Fibroblast of the conjunctiva (primary cell): ENCODE measurements around the gene UBE2E2.

Source experiments
- DNase-seq: peaks from one replicate; pipeline ENCODE4 v3.0.0-alpha.2; 2010; ENCODE audit warnings: low read depth

The UBE2E2 gene

DNA sequence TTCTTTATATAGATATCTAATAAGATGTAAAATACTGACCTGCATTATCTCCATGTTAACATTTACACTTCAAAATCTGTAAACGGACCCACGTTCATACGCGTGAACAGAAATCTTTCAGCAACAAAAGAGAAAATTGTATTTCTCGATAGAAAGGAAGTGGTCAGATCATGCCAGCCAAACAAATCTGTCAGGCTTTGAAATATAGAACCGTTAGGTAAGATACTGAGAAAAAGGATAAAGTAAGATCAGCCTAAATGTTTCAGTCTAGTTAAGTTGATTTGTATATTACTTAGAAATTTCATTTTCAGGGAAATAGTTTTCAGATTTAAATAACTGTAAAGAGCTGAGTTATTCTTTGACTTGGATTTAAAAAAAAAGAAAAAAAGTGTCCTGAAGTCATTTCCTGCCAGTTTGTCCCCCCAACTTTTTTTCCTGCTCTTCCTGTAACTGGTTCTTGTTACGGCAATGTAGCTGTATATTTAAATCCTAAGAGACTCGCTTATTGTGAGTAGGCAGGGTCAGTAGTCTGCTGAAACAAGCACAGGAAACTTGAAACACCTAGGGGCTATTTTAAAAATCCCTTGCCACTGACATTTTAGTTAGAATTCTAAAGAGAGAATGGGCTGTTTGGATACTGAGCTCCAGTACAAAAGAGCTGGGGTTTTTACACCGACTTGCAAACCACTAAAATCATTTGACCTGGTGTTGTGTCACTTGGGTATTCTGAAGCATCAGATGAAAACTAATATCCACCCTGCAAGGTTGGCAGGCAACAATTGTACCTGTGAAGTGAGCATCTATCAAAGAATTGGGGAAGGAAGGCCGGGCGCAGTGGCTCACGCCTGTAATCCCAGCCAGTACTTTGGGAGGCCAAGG lies 237.5 kb downstream of the UBE2E2 start:
- no peak for DNase-seq

DNA sequence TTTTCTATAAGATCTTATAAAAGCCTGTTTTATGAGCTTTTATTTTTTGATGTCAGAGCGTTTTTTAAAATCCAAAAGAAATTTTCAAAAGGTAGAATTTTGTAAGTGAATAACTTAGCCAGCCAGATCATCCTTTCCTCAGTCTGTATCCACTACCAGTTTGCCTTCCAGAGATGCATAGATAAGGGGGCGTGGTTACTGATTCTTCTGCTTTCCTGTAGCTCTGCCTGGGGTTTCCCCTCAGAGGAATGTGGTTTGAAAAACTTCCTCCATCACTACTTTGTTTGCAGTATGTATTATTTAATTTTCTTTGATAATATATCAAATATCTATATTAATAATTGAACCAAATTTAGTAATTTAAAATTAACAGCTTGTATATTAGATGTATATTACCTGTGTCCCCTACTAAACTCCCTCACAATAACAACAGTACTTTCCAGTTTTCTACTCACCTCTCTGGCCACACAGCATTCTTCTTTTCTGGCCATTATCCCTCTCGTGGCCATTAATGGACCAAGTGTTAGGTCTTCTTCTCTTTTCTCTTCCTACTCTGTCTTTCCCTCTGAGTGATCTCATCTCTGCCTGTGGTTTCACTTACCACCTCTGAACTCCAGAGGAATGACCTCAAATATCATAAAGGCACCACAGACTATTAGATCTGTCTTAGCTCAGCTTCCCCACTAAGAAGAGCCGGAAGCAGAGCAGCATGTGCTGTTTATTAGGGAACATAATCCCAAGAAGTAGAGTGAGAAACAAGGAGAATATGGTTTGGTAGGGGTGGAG lies 239.7 kb downstream of the UBE2E2 start:
- no peak for DNase-seq

DNA sequence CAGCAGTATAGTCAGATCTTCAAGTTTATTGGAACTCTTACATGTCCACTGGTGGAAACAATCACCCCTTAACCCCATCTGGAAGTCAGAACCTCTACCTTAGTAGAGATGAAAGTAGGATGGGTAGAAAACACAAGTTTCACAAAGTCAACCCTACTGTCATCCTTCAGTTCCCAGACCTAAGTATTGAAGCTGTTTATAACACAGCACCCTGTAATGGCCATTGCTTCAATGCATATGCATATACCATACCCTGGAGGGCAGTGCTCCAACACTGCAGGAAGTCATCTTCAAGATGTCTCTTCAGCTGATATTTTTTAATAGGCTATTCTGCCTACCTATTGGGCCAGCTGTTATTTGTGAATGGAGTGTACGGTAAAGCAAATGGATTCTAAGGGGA lies 241.3 kb downstream of the UBE2E2 start:
- DNase-seq = no peak

DNA sequence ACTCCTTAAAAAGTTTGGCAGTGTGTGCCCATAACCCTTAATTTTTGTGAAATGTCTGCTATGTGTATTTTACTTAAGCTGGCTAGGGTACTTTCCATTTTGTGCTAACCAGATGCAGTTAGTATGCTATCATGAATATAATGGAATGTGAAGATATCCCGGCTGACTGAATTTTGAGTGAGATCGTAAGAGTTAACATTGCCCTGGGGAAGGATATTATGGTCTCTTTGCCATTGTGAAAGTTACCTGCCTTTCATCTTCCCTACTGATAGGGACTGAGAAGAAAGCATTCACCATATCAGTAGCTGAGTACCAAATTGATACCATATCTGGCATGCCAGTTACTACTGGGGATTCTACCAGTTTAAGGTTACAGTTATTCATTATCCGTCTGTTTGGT lies 243.2 kb downstream of the UBE2E2 start:
- DNase-seq = no peak

DNA sequence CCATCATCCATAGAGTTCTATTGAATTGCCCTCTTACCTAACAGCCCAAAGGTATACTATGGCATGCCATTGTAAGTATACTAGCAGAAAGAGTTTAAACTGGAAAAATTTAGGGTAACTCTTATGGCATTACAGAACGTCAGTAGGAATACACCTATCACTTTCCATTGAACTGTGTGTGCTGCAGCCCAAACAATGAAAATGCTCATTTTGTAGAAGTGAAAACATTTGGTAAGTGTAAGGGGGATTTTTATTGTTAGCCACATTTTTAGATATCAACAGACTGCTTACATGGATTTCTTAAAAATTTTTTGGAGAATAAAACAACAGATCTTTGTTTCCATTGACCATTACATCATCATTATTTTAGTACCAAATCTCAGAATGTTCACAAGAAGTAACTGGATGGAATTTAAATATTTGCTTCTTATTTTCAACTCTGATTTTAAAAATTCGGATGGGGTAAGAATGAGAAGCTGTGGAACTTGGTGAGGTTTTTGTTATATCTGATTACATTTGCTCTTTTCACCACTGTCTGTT lies 245.9 kb downstream of the UBE2E2 start:
- no peak for DNase-seq

DNA sequence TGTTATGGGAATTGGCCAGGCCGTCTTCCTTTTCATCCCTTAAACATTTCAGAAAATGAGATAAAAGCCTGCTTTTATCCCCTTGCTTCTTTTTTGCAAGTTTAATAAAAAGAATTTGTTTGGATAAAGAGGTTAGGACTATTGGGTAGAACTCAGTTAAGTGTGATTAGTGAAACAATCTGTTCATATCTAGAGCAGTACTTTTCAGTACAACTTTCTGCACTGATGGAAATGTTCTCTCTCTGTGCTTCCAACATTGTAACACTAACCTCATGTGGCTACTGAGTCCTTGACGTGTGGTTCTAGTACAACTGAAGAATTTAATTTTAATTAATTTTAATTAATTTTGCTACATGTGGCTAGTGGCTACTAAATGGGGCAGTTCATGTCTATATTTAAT lies 246.9 kb downstream of the UBE2E2 start:
- DNase-seq = no peak

DNA sequence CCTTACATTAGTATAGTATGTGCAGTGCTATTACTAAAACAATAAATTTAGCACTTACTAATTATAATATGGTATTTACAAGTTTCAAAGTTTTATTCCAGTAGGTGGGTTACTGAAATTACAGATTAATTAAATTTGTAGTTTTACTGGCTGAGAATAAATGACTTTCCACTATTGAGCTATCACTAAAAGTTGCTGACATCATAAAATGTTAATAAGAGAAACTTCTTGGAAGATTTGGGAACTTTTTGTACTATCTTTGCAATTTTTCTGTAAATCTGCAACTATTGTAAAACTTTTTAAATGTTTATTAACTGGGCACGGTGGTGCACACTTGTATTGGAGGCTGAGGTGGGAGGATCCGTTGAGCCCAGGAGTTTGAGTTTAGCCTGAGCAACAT lies 247.7 kb downstream of the UBE2E2 start:
- DNase-seq = no peak

DNA sequence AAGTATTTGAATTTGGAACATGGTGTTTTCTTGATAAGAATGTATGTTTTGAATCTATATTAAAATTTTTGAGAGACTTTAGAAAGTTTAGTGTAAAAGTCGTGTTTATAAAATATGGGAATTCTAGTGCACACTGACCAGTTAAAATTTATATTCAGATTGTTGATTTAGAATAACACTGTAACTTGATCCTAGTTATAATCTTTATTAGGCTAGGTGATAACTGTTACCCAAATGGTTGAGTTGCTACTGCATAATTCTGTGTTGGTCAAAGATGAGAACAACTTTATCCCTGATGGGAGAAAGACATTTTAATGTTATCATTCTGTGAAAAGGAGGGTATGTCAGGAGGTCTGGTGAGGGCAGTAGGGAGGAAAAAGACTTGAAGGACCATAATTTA lies 249.3 kb downstream of the UBE2E2 start:
- DNase-seq = no peak

DNA sequence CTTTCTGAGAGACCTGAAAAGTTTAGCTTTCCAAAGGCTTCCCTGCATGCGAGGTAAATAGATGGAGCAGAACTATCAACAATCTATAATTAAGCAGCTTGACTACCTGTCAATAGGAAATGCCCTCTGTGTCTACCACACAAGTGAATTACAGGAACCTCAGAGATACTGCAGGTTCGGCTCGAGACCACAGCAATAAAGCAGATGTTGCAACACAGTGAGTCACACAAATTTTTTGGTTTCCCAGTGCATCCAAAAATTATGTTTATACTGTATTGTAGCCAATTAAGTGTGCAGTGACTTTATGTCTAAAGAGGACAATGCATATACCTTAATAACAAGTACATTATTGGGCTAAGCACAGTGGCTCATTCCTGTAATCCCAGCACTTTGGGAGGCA lies 252.0 kb downstream of the UBE2E2 start:
- peak; percentile 68 for DNase-seq

DNA sequence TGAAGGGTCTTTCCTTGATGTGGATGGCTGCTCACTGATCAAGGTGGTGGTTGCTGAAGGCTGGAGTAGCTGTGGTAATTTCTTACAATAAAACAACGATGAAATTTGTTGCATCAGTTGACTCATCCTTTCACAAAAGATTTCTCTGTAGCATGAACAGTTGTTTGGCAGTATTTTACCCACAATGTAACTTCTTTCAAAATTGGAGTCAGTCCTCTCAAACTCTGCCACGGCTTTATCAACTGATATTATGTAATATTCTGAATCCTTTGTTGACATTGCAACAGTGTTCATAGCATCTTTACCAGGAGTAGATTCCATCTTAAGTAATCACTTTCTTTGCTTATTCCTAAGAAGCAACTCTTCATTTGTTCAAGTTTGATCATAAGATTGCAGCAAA lies 252.6 kb downstream of the UBE2E2 start:
- DNase-seq = peak; percentile 67

DNA sequence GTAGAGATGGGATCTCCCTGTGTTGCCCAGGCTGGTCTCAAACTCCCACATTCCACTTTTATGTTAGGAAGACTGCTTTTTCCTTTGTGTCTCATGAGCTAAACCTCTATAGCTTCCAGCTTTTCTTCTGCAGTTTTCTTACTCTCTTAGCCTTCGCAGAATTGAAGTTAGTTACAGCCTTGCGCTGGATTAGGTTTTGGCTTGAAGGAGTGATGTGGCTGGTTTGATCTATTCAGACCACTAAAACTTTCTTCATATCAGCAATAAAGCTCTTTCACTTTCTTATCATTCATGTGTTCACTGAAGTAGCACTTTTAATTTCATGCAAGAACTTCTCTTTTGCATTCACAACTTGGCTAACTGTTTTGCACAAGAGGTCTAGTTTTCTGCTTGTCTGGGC lies 254.6 kb downstream of the UBE2E2 start:
- no peak for DNase-seq

DNA sequence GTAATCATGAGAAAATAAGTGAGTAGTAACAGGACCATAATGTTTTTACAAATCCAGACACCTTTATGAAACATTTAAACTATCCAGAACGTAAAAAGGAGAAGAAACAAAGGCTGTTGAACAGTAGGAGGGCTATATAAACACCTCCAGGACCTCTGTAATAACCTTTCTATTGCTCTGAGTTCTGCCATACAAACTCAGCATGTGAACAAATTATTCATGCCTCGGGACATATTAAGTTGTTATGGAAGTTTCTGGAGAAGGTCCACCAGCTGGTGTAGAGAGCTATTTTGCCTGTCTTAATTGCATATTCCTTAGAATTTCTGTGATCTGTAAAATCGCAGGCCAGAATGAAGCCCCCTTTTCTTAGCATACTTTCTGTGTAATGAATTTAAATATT lies 256.3 kb downstream of the UBE2E2 start:
- DNase-seq = no peak

DNA sequence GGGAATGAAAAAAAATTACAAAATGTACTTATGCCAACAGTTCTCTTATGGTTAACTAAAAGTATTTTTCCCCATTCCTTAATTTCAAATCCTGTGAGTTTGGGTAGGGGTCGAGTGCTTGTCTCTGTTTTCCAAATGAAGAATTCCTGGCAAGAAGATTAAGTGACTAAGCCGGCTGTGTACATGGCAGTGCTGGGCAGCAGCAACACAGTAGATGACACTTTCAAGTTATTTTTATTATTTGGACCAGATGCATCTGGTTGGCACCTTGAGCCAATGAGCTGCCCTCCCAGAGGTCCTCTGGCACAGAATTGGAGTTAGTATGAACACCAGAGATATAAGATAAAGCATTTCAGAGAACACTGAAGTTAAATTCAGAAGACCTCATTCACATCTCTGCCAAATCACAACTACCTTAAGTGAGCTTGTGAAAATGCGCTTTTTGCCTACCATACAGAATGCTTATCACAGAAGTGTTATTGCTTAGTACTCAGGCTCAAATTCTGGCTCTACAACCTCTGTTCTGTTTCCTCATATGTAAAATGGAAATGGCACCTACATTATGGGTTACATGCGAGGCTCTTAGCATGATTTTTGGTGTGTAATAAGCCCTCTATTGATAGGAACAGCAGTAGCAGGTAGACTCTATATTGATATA lies 256.9 kb downstream of the UBE2E2 start:
- DNase-seq = no peak

DNA sequence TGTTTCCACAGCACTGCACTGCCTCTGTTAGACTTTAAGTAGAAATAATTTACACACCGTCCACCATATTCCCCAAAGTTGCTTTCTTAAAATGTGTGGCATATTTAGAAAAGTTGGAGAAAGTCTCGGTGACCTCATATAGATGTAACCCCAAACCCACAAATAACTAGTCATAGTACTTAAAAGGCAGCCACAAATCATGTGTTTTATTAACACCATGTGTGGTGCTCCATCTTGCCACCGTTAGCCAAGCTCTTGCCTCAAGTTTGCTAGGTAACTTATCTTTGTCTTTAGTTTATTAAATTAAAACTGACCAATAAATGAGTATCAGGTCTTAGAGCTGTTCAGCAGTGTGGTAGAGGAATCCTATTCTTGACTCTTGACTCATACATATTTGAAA lies 257.9 kb downstream of the UBE2E2 start:
- peak; percentile 10 for DNase-seq

DNA sequence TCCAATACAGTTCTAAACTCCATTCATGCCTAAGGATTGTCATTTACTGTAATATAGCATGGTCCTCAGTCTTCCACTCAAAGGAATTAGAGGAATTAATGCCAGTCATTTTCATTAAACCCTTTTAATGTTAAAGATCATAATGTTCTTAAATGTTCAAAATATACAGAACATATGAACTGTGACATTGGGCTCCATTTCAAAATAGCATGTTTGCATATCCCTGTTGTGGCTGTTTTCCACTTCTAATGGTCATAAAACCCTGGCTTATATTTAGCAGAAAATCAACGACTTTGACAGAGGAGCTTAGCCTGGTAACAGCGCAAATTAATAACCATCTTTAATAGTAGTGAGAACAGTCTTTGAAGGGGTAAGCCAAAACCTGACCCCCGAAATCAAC lies 260.7 kb downstream of the UBE2E2 start:
- DNase-seq = no peak

DNA sequence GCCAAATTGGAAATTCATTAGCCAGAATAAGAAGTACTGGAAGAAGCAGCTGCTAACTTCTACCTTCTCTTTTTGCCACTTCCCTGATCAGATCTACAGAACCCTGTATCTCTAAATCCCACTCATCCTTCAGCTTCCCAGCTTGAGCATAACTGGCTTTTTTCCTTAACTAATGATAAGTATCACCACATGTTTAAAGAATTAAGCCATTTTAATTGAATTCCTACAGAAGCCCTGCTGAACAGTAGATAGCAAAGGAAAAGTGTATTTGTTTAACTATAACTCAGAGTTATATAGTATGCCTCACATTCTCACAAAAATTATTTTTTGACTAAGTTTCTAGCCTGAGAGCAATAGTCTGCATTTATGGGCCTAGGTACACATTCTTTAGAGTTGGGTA lies 262.4 kb downstream of the UBE2E2 start:
- DNase-seq = no peak

DNA sequence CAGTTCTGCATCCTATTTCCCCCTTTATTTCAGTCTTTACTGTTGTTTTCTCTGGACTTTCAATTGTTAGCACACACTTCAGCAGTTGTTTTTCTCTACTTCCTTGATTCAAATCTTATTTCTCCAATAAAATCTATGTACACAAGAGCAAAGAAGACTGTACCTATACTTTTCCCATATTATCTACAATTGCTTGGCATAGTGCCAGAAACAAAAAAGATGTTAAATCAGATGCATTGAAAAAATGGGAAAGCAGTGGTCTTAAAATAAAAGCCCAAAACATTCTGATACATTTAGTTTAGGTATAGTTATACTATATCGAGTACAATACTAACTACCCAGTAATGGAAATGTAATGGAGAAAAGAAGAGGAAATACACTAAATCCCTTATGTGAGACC lies 265.1 kb downstream of the UBE2E2 start:
- DNase-seq = no peak

DNA sequence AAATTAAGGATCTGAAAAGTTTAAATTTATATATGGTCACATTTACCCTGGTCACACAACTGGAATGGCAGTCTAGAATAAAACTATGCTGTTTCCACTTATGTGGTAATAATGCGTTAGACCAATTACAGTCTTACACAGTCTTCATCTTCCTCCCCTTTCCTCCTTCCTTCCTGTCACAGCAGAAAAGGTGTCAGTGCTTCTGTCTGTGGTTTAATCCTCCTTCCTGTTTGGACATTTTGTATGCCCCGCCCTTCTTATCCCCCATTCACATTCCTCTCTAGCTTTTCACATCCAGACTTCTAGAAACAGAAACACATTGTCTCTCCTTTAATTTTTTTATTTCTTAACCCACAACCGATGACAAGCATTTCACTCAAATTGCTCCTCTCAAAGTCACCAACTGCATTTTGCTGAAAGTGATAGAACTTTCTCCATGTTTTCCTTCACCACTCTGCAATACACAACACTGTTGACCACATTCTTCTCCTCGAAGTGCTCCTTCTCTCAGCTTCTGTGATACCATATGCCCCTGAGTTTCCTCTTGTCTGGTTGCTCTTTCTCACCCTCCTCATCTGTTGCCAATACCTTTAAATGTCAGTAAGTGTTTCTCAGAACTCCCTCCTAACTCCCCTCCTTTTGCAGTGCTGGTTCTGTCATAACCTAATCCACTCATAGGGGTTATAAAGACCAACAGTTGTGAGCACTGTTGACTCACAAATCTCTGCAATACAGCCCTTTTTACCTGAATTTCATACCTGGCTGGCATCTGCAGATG lies 271.6 kb downstream of the UBE2E2 start:
- DNase-seq = no peak

DNA sequence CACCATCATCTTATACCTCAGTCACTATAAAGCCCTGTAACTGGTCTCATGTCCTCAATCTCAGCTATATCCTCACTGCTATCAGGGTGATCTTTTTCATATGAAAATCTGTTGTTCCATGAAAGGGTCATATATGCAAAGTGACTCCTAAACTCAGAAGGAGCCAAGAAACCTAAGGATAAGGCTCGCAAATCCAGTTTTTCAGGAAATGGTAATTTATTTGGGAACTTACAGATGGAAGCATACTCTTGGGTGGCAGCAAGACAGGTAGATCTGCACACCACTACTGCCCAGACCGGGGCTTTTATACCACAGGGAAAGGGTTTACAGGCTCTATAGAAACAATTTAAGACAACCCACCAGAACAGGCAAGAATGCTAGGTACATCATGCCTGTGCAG lies 272.3 kb downstream of the UBE2E2 start:
- DNase-seq = no peak

DNA sequence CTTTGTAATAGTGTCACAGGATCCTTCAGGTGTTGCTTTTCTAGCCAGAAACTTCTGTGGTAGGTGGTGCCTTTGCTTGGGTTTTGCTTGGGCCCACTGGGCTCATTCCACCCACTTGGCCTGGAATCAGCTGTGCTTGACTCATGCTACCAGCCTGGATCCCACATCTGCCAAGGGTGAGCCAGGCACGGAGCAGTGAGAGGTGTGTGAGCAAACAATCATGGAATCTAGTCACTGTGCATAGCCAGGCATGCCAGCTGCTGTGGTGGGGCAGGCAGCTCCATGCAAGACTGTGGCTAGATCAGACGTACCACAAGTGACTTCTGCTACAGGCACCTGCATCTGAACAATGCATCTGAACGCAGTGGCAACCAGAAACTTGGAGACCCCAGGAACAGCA lies 275.9 kb downstream of the UBE2E2 start:
- no peak for DNase-seq

DNA sequence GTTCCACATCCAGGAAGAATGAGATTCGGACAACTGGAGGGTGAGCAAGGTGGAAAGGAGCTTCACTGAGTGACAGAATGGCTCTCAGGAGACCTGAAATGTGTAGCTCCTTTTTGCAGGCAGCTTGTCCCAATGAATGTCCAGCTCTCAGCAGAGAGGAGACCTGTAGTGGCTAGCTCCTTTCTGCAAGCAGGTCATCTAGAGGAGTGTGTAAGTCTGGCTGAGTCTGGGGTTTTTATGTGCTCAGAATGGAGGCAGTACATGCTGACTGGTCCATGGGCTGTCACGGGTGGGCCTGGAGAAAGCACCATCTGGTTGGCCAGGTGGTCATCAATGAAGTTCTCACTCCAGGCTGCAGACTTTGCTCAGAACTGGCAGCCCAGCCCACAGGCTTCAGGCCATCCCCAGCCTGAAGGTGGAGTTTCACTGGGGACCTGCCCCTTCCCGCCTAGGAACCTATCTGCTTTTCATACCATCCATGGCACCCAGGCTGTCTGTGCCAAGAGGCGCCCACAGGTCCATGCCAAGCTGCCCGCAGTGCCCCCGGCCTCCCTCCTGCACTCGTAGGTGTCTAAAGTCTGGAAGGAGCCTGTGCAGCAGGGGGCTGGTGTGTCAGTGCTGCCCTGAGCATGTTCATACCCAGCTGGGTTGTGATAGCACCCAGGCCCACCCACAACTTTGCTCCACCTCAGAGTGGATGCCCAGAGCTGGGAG lies 276.6 kb downstream of the UBE2E2 start:
- DNase-seq = no peak
